ENCODE data around the gene CHST11. TPM values are rescaled to one million over a fixed set of nuclear protein-coding genes. Genes with fewer than 3 reads are reported as not detected.

CHST11 gene
- total RNA-seq, 1 experiment from 2014 or later, result 0.25 TPM

DNA sequence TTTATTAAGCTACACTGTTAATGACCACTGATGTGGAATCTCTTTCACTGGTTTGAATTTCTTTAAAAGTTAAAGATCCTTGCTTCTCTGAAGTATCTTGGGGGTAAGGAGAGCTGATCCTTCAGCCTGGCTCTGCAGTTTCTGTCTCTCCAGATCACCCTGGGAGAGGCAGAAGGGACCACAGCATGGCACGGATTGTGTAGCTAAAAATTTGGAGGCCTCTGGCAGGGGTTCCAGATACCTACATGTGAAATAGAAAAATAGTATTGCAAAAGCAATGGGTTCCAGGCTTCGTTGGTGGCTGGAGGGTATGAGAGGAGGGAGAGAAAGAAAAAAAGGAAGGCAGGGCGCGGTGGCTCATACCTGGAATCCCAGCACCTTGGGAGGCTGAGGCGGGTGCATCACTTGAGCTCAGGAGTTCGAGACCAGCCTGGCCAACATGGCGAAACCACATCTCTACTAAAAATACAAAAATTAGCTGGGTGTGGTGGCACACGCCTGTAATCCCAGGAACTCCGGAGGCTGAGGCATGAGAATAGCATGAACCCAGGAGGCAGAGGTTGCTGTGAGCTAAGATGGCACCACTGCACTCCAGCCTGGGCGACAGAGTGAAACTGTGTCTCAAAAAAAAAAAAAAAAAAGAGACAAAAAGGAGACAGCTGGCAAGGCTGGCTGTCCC, 3.4 kb downstream of the CHST11 start:
- H3K27ac Mint-ChIP-seq (ENCODE audit: unreplicated experiment), result no peak overlapping the region
- no peak overlapping the region for H3K4me3 ChIP-seq (ENCODE audit: low read depth, low read length)
- no TSS peak for BruUV-seq (replicated peaks)

DNA sequence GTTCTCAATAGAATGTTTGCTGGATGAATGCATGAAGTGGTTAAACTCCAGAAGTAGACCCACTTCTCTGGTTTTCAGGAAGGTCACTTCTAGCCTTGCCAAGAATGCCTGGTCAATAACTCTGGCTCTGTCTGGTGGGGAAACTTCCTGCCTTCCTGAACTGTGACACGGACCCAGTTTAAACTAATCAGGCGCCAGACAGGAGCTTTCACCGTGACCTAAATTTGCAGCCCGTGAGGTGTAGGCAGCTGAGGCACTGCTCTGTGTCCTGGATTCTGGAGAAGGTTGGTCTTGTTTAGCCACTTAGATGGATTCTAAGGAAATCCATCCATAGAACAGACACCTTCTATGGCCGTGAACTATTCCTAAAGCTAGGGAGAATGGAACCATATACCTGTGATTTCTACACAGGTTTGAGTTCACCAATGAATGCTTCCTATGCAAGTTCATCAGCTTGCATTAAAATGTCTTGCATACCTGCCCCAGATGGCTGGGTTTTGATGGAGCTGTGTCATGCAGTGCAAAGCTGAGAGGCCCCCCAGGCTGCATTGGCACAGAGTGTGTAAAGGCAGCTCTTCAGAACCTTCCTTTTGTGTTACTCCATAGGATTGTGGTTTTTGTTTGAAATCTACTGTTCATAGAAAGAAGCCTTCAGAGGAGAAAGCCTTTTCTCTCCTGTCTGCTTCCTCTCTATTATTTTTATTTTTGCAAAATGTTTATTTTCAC, 4.4 kb downstream of the CHST11 start:
- ChIA-PET POLR2A (no interaction called here), CTCF (no interaction called here)
- H3K36me3 ChIP-seq (ENCODE audit: control insufficient read depth, insufficient read depth, low read length), result no peaks in the 10 kb centered on the region
- TF ChIP-seq, protein P1, sequence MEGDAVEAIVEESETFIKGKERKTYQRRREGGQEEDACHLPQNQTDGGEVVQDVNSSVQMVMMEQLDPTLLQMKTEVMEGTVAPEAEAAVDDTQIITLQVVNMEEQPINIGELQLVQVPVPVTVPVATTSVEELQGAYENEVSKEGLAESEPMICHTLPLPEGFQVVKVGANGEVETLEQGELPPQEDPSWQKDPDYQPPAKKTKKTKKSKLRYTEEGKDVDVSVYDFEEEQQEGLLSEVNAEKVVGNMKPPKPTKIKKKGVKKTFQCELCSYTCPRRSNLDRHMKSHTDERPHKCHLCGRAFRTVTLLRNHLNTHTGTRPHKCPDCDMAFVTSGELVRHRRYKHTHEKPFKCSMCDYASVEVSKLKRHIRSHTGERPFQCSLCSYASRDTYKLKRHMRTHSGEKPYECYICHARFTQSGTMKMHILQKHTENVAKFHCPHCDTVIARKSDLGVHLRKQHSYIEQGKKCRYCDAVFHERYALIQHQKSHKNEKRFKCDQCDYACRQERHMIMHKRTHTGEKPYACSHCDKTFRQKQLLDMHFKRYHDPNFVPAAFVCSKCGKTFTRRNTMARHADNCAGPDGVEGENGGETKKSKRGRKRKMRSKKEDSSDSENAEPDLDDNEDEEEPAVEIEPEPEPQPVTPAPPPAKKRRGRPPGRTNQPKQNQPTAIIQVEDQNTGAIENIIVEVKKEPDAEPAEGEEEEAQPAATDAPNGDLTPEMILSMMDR (IDR thresholded peaks at IDR 0.05; ENCODE audit: insufficient read depth in 1 of 2, low read depth in 1 of 2, low read length in 1 of 2, severe bottlenecking in 1 of 2, unreplicated experiment in 1 of 2), result no peak
- no peaks in the 10 kb centered on the region for H3K27me3 ChIP-seq (replicated peaks; ENCODE audit: control insufficient read depth, insufficient read depth, low read length)
- Mint-ChIP-seq H3K9me3 (ENCODE audit: unreplicated experiment) (no peaks in the 10 kb centered on the region), H3K27me3 (ENCODE audit: insufficient read depth, unreplicated experiment) (peaks cover 20% of the 10 kb centered on the region), H3K27ac (ENCODE audit: unreplicated experiment) (no peak overlapping the region), H3K36me3 (ENCODE audit: insufficient read depth, unreplicated experiment) (peaks cover 5% of the 10 kb centered on the region), H3K4me1 (ENCODE audit: low read depth, unreplicated experiment) (no peaks in the 10 kb centered on the region), H3K4me3 (ENCODE audit: unreplicated experiment) (no peak overlapping the region)
- H3K4me1 ChIP-seq, result peaks cover 4% of the 10 kb centered on the region; the same call in 1 of the 2 replicates
- DNase-seq, result no peak
- BruUV-seq (replicated peaks), result no TSS peak
- no peaks in the 10 kb centered on the region for H3K9me3 ChIP-seq
- no peak overlapping the region for H3K4me3 ChIP-seq (ENCODE audit: low read depth, low read length)
- intact Hi-C loops (cut with micrococcal nuclease; ENCODE audit: unreplicated experiment), result no loop called here

More for the DNA sequence above, 3.4 kb downstream of the CHST11 start:
- H3K4me1 Mint-ChIP-seq (ENCODE audit: low read depth, unreplicated experiment), result no peaks in the 10 kb centered on the region
- Histone ChIP-seq H3K27me3 (replicated peaks; ENCODE audit: control insufficient read depth, insufficient read depth, low read length) (no peaks in the 10 kb centered on the region), H3K4me1 (peaks cover 4% of the 10 kb centered on the region; the same call in 1 of the 2 replicates), H3K36me3 (ENCODE audit: control insufficient read depth, insufficient read depth, low read length) (no peaks in the 10 kb centered on the region), H3K9me3 (no peaks in the 10 kb centered on the region)
- peaks cover 20% of the 10 kb centered on the region for H3K27me3 Mint-ChIP-seq (ENCODE audit: insufficient read depth, unreplicated experiment)
- POLR2A ChIA-PET, result no interaction called here
- H3K9me3 Mint-ChIP-seq (ENCODE audit: unreplicated experiment), result no peaks in the 10 kb centered on the region
- H3K36me3 Mint-ChIP-seq (ENCODE audit: insufficient read depth, unreplicated experiment), result peaks cover 5% of the 10 kb centered on the region
- no peak for DNase-seq
- no peak overlapping the region for H3K4me3 Mint-ChIP-seq (ENCODE audit: unreplicated experiment)
- intact Hi-C loops (cut with micrococcal nuclease; ENCODE audit: unreplicated experiment), result no loop called here
- TF ChIP-seq, protein P1 (IDR thresholded peaks at IDR 0.05; ENCODE audit: insufficient read depth in 1 of 2, low read depth in 1 of 2, low read length in 1 of 2, severe bottlenecking in 1 of 2, unreplicated experiment in 1 of 2), result no peak
- CTCF ChIA-PET, result no interaction called here

DNA sequence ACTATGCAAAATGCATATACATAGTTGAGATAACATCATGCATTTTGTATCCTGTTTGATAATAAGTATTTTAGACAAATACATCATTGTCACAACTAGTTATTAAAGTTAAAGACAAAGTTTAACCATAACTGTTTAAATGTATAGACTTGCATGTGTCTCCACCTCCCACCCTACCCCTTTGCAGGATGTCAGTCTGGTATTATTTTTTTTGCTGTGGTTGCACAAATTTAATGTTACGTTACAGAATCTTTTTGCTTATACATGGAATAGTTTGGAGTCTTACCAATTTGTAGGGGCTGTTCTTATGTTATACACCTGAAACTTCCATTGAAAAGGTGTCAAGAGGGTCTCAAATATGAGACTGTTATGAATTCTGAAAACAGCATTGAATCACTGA, 5.6 kb downstream of the CHST11 start:
- no peaks in the 10 kb centered on the region for H3K9me3 Mint-ChIP-seq (ENCODE audit: unreplicated experiment)
- Histone ChIP-seq H3K36me3 (ENCODE audit: control insufficient read depth, insufficient read depth, low read length) (no peaks in the 10 kb centered on the region), H3K4me1 (peaks cover 4% of the 10 kb centered on the region; the same call in 1 of the 2 replicates), H3K27me3 (replicated peaks; ENCODE audit: control insufficient read depth, insufficient read depth, low read length) (no peaks in the 10 kb centered on the region), H3K9me3 (no peaks in the 10 kb centered on the region), H3K4me3 (ENCODE audit: low read depth, low read length) (no peak overlapping the region)
- CTCF ChIA-PET, result no interaction called here
- TF ChIP-seq, protein P1 (IDR thresholded peaks at IDR 0.05; ENCODE audit: insufficient read depth in 1 of 2, low read depth in 1 of 2, low read length in 1 of 2, severe bottlenecking in 1 of 2, unreplicated experiment in 1 of 2), result no peak
- DNase-seq, result no peak
- POLR2A ChIA-PET, result no interaction called here
- H3K27ac Mint-ChIP-seq (ENCODE audit: unreplicated experiment), result no peak overlapping the region
- no peaks in the 10 kb centered on the region for H3K36me3 Mint-ChIP-seq (ENCODE audit: insufficient read depth, unreplicated experiment)
- peaks cover 18% of the 10 kb centered on the region for H3K27me3 Mint-ChIP-seq (ENCODE audit: insufficient read depth, unreplicated experiment)
- no peaks in the 10 kb centered on the region for H3K4me1 Mint-ChIP-seq (ENCODE audit: low read depth, unreplicated experiment)
- intact Hi-C loops (cut with micrococcal nuclease; ENCODE audit: unreplicated experiment), result no loop called here
- H3K4me3 Mint-ChIP-seq (ENCODE audit: unreplicated experiment), result no peak overlapping the region
- BruUV-seq (replicated peaks), result no TSS peak

Data from Caco-2 (cell line).